Fibroblast of villous mesenchyme (primary cell): Measurements from ENCODE around the gene VPS33A. TPM values are rescaled to one million over a fixed set of nuclear protein-coding genes. Genes with fewer than 3 reads are reported as not detected.

Source experiments
- DNase-seq: peaks from one replicate; pipeline ENCODE4 v3.0.0-alpha.2; 2010; ENCODE audit warnings: low read depth
- H3K4me3 ChIP-seq: 2 replicates; pipeline ENCODE4 v1.5.1; 2011; ENCODE audit warnings: low read depth, mild to moderate bottlenecking, low read length
- total RNA-seq: library from RNA; depleted of rRNA; stranded (reverse); fragments of >200 nt; gene quantifications from 2 replicates; pipeline ENCODE4 v1.2.3, GENCODE V29; 2012
- TF ChIP-seq, protein P1 (sequence below): IDR thresholded peaks from 2 replicates; pipeline ENCODE4 v1.5.1; 2012; ENCODE audit warnings: low read depth, mild to moderate bottlenecking, low read length; ENCODE audit not compliant: insufficient read depth

VPS33A gene
- 19.0 and 23.7 TPM in 2 replicates for total RNA-seq

DNA sequence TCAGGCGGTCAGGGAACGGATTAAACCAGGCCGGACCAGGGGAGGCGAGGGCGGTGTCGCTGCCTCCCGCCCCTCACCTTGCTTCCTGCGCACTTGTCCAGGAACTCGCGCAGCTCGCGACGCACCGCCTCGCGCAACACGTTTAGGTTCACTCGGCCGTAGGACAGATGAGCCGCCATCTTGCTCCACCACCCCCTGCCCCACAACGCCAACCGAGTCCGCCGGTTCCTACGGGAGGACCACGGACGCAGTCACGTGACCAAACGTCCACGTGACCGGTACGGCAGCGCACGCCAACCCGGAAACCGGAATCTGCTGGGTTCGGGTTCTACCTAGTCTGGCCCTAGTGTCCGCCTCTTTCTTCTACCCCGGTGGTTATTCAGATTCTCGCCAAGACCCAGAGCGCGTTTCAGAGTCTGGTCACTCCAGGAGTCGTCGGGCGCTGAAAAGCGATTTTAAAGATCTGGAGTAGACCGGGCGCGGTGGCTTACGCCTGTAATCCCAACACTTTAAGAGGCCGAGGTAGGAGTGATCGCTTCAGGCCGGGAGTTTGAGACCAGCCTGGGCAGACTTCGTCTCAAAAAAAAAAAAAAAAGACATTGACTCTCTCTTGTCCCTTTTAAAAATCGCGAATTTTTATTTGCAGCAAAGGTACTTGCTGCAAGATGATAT lies at the start of gene VPS33A:
VPS33A (minus strand) TSS at position 265 of the 672 bp plus-strand sequence; CDS start at position 179, 86 bp downstream.
- peak; percentile 98 for DNase-seq
- TF ChIP-seq, protein P1, sequence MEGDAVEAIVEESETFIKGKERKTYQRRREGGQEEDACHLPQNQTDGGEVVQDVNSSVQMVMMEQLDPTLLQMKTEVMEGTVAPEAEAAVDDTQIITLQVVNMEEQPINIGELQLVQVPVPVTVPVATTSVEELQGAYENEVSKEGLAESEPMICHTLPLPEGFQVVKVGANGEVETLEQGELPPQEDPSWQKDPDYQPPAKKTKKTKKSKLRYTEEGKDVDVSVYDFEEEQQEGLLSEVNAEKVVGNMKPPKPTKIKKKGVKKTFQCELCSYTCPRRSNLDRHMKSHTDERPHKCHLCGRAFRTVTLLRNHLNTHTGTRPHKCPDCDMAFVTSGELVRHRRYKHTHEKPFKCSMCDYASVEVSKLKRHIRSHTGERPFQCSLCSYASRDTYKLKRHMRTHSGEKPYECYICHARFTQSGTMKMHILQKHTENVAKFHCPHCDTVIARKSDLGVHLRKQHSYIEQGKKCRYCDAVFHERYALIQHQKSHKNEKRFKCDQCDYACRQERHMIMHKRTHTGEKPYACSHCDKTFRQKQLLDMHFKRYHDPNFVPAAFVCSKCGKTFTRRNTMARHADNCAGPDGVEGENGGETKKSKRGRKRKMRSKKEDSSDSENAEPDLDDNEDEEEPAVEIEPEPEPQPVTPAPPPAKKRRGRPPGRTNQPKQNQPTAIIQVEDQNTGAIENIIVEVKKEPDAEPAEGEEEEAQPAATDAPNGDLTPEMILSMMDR = no peak
- peak within 1 kb of the TSS; percentile 81 for H3K4me3 ChIP-seq

DNA sequence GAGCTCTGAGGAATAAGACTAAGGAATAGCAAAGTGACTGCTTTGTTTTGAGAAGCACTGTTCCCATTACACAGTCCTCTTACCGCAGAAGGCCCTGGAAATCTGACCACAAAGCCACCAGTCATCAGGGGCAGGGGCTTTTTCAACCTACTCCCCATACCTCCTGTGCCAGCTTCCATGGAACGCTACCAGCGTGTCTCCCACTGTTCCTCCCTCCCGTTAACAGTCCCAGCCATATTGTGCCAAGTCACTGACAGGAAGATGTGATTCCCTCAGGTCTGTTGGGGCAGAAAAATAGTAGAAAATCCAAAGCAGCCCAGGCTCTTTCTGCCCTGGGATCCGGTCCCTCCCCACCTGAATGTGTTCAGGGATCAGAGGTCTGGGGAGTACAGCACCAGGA lies 46.6 kb upstream of the VPS33A start:
- no peak for DNase-seq
- TF ChIP-seq, protein P1 = no peak
- no peak overlapping the region for H3K4me3 ChIP-seq

GRCh38 chr12:122311696-122312095 lies 45.4 kb upstream of the VPS33A start:
- DNase-seq = no peak
- no peak overlapping the region for H3K4me3 ChIP-seq
- TF ChIP-seq, protein P1 = no peak

DNA sequence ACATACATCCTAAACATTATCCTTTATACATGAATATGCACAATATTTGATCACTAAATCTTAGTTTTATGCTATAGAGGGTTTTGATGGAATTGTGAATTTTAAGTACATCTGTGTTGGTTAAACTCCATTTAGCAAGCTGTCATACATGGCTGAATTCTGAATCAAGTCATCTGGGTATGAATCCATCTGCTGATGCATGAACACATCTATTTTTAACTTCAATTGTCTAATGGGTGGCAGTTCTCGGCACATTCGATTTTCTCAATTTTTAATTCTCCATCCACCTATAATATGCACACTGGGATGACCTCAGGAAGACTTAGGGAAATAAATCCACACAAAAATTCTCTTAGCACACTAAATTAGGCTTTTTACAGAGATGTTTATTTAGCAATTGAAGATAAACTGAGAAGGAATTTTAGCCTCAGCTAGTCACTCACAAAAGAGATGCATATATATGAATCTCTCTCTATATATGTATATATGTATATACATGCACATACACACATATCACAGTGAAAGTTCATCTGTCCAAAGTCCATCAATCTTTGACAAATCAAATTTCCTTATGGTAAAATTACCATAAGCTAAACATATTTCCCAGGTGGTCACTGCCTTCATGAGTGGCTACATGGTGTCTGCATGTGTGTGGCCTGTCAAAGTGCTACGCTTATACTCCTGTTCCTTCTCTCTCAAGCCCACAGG lies 44.5 kb upstream of the VPS33A start:
- TF ChIP-seq, protein P1 = no peak
- no peak for DNase-seq
- no peak overlapping the region for H3K4me3 ChIP-seq

- TF ChIP-seq, protein P1 = no peak
- no peak overlapping the region for H3K4me3 ChIP-seq
- no peak for DNase-seq
These were observed 43.3 kb upstream of the VPS33A start for GRCh38 chr12:122309564-122310121.

DNA sequence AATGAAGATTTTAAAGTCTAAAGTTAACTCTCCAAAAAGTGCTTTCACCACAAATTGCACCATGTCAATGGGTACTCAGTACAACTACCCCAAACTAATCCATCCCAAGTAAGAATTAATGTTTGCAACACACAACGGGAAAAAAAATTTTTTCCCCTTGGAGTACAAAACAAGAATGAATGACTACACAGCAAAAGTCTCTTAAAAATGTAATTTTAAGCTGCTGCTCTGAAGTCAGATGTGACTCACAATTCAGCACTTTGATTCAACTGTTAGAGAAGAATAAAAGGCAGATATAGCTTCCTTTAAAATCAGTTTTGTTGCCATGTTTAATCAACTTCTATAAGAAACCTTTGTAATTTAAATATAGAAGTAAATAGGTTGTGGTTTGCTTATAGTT lies 42.5 kb upstream of the VPS33A start:
- DNase-seq = no peak
- no peak overlapping the region for H3K4me3 ChIP-seq
- TF ChIP-seq, protein P1 = no peak
